Mesenteric fat pad (tissue), 1 donor: ENCODE results near the gene SMIM38. TPM values are rescaled to one million over a fixed set of nuclear protein-coding genes. Genes with fewer than 3 reads are reported as not detected.

Experiments used
- DNase-seq: peaks from one replicate; pipeline ENCODE4 v3.0.0-alpha.2; 2020; ENCODE audit warnings: low spot score
- long read RNA-seq: library from polyadenylated mRNA; unstranded; transcript quantifications from one replicate; pipeline ENCODE4 v2.0.0, GENCODE V29; 2020
- total RNA-seq: library from RNA; stranded (reverse); fragmentation: NEBNext Ultra II Directional; extraction: Animal tissue kit (Norgen Biotek cat#: 25700); gene quantifications from one replicate; pipeline ENCODE4 v1.2.1, GENCODE V29; 2021
- donor health status: DM: yes; HTN: yes; CAD: no.

Gene SMIM38
- total RNA-seq = 0.29 TPM
- long read RNA-seq = 0 reads

- DNase-seq = peak; percentile 82
These were observed at the start of gene SMIM38 for GRCh38 chr11:69155302-69156234. Gene SMIM38 (plus strand): TSS chr11:69155935. CDS start chr11:69157847, 1,912 bp downstream.

GRCh38 chr11:69106031-69106811 is 49.5 kb upstream of the SMIM38 start:
- DNase-seq = no peak

- DNase-seq = no peak
These were observed 48.3 kb upstream of the SMIM38 start for GRCh38 chr11:69107413-69107812.

- no peak for DNase-seq
These were observed 47.7 kb upstream of the SMIM38 start for GRCh38 chr11:69108030-69108429.

- DNase-seq = no peak
These were observed 47.2 kb upstream of the SMIM38 start for GRCh38 chr11:69108559-69108958.

GRCh38 chr11:69109101-69109500 is 46.6 kb upstream of the SMIM38 start:
- no peak for DNase-seq

- DNase-seq = no peak
These were observed 45.3 kb upstream of the SMIM38 start for GRCh38 chr11:69110451-69110850.

GRCh38 chr11:69111624-69112542 is 43.9 kb upstream of the SMIM38 start:
- DNase-seq = no peak

- DNase-seq = no peak
These were observed 42.5 kb upstream of the SMIM38 start for GRCh38 chr11:69113226-69113625.

GRCh38 chr11:69113646-69114340 is 41.9 kb upstream of the SMIM38 start:
- no peak for DNase-seq

GRCh38 chr11:69114362-69114761 is 41.4 kb upstream of the SMIM38 start:
- DNase-seq = no peak

GRCh38 chr11:69114811-69115523 is 40.8 kb upstream of the SMIM38 start:
- no peak for DNase-seq

GRCh38 chr11:69115586-69116560 is 39.9 kb upstream of the SMIM38 start:
- DNase-seq = no peak

- DNase-seq = no peak
These were observed 39.1 kb upstream of the SMIM38 start for GRCh38 chr11:69116671-69117070.

- no peak for DNase-seq
These were observed 36.5 kb upstream of the SMIM38 start for GRCh38 chr11:69119190-69119589.

GRCh38 chr11:69120096-69120875 is 35.4 kb upstream of the SMIM38 start:
- no peak for DNase-seq

- no peak for DNase-seq
These were observed 34.7 kb upstream of the SMIM38 start for GRCh38 chr11:69121021-69121420.
